K562 (cell line): ENCODE data around the gene PLPPR2. TPM values are rescaled to one million over a fixed set of nuclear protein-coding genes. Genes with fewer than 3 reads are reported as not detected.

Source experiments
- DACH1 ChIP-seq: fragments of 450-650 bp; IDR thresholded peaks from 2 replicates; pipeline ENCODE4 v1.6.1; 2018; ENCODE audit not compliant: partially characterized antibody
- IRF2 ChIP-seq: sonication (generic); formaldehyde crosslinking; IDR thresholded peaks from 2 replicates; pipeline ENCODE4 v1.8.1; 2022; ENCODE audit warnings: mild to moderate bottlenecking, missing genetic modification reagents
- NCOA2 ChIP-seq, 2 experiments: fragments of 450-650 bp; IDR thresholded peaks; 2 replicates each; pipeline ENCODE4 v1.6.1; 2018; ENCODE audit warnings: mild to moderate bottlenecking in 2 of 2, moderate library complexity in 1 of 2; ENCODE audit not compliant: partially characterized antibody in 2 of 2
- STAG1 ChIP-seq: sonication (generic); formaldehyde crosslinking; IDR thresholded peaks from 2 replicates; pipeline ENCODE4 v1.5.0; 2020; ENCODE audit warnings: missing genetic modification reagents, borderline replicate concordance
- TBP ChIP-seq: optimal IDR thresholded peaks from 2 replicates; pipeline ENCODE3; 2011; ENCODE audit warnings: low read depth, low read length, improper control_type of control experiment
- ZKSCAN3 ChIP-seq: fragments of 250-450 bp; sonication (Bioruptor Pico); IDR thresholded peaks from 2 replicates; pipeline ENCODE4 v1.4.0; 2020
- ZNF324 ChIP-seq: fragments of 250-450 bp; sonication (Bioruptor Pico); IDR thresholded peaks from 2 replicates; pipeline ENCODE4 v1.4.0; 2020; ENCODE audit warnings: mild to moderate bottlenecking
- polyA plus RNA-seq, 8 experiments: library from polyadenylated mRNA; depleted of rRNA in 4 of 8; stranded (reverse) in 5 of 8; unstranded in 3 of 8; fragments of >200 nt; fragmentation: Nextera tagmentation in 2 of 8; fragmentation: Illumina TruSeq in 1 of 8; extraction: Ambion mirVana in 2 of 8; extraction: Trizol in 1 of 8; gene quantifications; 2 replicates each; pipeline versions ENCODE4 v1.2.1 to v1.2.3, GENCODE V29; 2011 to 2014; ENCODE audit warnings: inconsistent platforms in 1 of 8, missing spikeins in 1 of 8
- total RNA-seq, 7 experiments: library from RNA; depleted of rRNA in 6 of 7; stranded (reverse); fragments of >200 nt in 6 of 7; fragmentation: Illumina TruSeq in 2 of 7; extraction: Trizol in 2 of 7; gene quantifications; 2 replicates each; pipeline versions ENCODE4 v1.2.1 to v1.2.3, GENCODE V29; 2011 to 2021; ENCODE audit warnings: low replicate concordance in 1 of 7
- TF ChIP-seq, protein P1 (sequence below): fragments of 150-350 bp; IDR thresholded peaks from 2 replicates; pipeline ENCODE4 v1.6.1; 2014; ENCODE audit warnings: low read depth, mild to moderate bottlenecking, low read length, borderline replicate concordance
- TF ChIP-seq, protein P2 (sequence below): fragments of 450-650 bp; IDR thresholded peaks from 2 replicates; pipeline ENCODE4 v1.6.1; 2016; ENCODE audit warnings: low read depth, mild to moderate bottlenecking, moderate library complexity
- TF ChIP-seq, protein P3 (sequence below): sonication (generic); IDR thresholded peaks from 2 replicates; pipeline ENCODE4 v1.6.1; 2016
- TF ChIP-seq, protein P4 (sequence below): fragments of 450-650 bp; IDR thresholded peaks from 2 replicates; pipeline ENCODE4 v1.6.1; 2016; ENCODE audit warnings: low read depth
- TF ChIP-seq, protein P5 (sequence below): fragments of 250-450 bp; sonication (Bioruptor Pico); IDR thresholded peaks from 2 replicates; pipeline ENCODE4 v1.8.0; 2022; ENCODE audit warnings: inconsistent platforms, mild to moderate bottlenecking, moderate library complexity, borderline replicate concordance

The PLPPR2 gene
- total and polyA plus RNA-seq, 9 of the 15 experiments (the other 6 are each of a cell fraction or from before 2014, with no cell fraction given) = 0.49 to 15.9 (median 3.4) TPM

DNA sequence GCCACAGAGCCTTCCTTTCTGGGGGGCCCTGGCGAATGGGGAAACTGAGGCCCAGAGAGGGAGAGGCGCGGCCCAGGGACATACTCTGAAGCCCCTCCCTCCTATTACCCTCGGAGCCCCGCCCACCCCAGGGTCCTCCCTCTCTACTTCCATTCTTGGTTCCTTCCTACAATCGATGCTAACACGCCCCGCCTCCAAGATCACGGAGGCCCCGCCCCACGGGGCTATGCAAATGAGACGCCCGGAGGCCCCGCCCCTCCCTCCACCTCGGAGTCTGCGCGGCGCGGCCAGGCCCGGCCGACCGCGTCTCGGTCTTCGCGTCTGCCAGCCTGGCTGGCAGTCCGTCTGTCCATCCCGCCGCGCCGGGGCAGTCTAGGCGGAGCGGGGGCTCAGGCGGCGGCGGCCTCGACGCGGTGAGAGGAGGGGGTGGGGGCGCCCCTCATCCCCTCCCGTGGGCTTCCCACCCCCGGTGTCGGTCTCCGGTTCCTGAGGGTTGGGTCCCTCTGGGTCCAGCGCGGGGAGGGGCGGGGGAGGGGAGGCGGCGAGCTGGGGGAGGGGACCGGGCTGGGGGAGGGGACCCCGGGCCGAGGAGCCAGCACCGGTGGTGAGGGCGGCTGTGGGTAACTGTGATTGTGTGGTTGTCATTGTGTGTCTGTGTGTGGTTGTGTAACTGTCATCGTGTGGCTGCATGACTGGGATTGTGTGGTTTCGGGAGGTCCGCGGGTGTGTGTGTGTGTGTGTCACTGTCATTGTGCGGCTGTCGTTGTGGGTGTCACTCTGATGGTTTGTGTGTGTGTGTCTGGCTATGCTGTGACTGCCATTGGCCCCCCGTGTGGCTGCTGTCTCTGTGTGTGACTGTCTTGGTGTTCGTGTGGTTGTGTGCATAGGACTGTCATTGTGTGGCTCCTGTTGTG, at the start of gene PLPPR2 (continued):
- TF ChIP-seq, protein P1, sequence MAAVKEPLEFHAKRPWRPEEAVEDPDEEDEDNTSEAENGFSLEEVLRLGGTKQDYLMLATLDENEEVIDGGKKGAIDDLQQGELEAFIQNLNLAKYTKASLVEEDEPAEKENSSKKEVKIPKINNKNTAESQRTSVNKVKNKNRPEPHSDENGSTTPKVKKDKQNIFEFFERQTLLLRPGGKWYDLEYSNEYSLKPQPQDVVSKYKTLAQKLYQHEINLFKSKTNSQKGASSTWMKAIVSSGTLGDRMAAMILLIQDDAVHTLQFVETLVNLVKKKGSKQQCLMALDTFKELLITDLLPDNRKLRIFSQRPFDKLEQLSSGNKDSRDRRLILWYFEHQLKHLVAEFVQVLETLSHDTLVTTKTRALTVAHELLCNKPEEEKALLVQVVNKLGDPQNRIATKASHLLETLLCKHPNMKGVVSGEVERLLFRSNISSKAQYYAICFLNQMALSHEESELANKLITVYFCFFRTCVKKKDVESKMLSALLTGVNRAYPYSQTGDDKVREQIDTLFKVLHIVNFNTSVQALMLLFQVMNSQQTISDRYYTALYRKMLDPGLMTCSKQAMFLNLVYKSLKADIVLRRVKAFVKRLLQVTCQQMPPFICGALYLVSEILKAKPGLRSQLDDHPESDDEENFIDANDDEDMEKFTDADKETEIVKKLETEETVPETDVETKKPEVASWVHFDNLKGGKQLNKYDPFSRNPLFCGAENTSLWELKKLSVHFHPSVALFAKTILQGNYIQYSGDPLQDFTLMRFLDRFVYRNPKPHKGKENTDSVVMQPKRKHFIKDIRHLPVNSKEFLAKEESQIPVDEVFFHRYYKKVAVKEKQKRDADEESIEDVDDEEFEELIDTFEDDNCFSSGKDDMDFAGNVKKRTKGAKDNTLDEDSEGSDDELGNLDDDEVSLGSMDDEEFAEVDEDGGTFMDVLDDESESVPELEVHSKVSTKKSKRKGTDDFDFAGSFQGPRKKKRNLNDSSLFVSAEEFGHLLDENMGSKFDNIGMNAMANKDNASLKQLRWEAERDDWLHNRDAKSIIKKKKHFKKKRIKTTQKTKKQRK = no peak
- TF ChIP-seq TBP (peak; percentile 16), STAG1 (CRISPR knock-in tag) (no peak), ZKSCAN3 (CRISPR knock-in tag) (no peak), ZNF324 (no peak), NCOA2 (IDR thresholded peaks at IDR 0.05; ENCODE audit: partially characterized antibody in 2 of 2) (no peak), IRF2 (no peak), DACH1 (no peak)
- TF ChIP-seq, protein P2, sequence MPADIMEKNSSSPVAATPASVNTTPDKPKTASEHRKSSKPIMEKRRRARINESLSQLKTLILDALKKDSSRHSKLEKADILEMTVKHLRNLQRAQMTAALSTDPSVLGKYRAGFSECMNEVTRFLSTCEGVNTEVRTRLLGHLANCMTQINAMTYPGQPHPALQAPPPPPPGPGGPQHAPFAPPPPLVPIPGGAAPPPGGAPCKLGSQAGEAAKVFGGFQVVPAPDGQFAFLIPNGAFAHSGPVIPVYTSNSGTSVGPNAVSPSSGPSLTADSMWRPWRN = no peak
- TF ChIP-seq, protein P3, sequence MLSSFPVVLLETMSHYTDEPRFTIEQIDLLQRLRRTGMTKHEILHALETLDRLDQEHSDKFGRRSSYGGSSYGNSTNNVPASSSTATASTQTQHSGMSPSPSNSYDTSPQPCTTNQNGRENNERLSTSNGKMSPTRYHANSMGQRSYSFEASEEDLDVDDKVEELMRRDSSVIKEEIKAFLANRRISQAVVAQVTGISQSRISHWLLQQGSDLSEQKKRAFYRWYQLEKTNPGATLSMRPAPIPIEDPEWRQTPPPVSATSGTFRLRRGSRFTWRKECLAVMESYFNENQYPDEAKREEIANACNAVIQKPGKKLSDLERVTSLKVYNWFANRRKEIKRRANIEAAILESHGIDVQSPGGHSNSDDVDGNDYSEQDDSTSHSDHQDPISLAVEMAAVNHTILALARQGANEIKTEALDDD = no peak
- TF ChIP-seq, protein P4, sequence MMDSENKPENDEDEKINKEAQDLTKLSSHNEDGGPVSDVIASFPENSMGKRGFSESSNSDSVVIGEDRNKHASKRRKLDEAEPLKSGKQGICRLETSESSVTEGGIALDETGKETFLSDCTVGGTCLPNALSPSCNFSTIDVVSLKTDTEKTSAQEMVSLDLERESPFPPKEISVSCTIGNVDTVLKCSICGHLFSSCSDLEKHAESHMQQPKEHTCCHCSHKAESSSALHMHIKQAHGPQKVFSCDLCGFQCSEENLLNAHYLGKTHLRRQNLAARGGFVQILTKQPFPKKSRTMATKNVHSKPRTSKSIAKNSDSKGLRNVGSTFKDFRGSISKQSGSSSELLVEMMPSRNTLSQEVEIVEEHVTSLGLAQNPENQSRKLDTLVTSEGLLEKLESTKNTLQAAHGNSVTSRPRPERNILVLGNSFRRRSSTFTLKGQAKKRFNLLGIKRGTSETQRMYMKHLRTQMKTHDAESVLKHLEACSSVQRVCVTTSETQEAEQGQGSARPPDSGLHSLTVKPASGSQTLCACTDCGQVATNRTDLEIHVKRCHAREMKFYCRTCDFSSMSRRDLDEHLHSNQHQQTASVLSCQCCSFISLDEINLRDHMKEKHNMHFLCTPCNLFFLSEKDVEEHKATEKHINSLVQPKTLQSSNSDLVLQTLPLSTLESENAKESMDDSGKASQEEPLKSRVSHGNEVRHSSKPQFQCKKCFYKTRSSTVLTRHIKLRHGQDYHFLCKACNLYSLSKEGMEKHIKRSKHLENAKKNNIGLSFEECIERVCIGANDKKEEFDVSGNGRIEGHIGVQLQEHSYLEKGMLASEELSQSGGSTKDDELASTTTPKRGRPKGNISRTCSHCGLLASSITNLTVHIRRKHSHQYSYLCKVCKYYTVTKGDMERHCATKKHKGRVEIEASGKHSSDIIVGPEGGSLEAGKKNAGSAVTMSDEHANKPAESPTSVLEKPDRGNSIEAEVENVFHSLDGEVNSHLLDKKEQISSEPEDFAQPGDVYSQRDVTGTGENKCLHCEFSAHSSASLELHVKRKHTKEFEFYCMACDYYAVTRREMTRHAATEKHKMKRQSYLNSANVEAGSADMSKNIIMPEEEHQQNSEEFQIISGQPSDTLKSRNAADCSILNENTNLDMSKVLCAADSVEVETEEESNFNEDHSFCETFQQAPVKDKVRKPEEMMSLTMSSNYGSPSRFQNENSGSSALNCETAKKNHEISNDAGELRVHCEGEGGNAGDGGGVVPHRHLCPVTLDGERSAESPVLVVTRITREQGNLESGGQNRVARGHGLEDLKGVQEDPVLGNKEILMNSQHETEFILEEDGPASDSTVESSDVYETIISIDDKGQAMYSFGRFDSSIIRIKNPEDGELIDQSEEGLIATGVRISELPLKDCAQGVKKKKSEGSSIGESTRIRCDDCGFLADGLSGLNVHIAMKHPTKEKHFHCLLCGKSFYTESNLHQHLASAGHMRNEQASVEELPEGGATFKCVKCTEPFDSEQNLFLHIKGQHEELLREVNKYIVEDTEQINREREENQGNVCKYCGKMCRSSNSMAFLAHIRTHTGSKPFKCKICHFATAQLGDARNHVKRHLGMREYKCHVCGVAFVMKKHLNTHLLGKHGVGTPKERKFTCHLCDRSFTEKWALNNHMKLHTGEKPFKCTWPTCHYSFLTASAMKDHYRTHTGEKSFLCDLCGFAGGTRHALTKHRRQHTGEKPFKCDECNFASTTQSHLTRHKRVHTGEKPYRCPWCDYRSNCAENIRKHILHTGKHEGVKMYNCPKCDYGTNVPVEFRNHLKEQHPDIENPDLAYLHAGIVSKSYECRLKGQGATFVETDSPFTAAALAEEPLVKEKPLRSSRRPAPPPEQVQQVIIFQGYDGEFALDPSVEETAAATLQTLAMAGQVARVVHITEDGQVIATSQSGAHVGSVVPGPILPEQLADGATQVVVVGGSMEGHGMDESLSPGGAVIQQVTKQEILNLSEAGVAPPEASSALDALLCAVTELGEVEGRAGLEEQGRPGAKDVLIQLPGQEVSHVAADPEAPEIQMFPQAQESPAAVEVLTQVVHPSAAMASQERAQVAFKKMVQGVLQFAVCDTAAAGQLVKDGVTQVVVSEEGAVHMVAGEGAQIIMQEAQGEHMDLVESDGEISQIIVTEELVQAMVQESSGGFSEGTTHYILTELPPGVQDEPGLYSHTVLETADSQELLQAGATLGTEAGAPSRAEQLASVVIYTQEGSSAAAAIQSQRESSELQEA = peak; percentile 45; the same call in 1 of the 2 replicates
- TF ChIP-seq, protein P5, sequence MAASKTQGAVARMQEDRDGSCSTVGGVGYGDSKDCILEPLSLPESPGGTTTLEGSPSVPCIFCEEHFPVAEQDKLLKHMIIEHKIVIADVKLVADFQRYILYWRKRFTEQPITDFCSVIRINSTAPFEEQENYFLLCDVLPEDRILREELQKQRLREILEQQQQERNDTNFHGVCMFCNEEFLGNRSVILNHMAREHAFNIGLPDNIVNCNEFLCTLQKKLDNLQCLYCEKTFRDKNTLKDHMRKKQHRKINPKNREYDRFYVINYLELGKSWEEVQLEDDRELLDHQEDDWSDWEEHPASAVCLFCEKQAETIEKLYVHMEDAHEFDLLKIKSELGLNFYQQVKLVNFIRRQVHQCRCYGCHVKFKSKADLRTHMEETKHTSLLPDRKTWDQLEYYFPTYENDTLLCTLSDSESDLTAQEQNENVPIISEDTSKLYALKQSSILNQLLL (CRISPR knock-in tag) = no peak
